ENCODE data around the gene TOR3A. TPM values are rescaled to one million over a fixed set of nuclear protein-coding genes. Genes with fewer than 3 reads are reported as not detected.

Gene TOR3A
- total RNA-seq, 4 donors from 2014 or later, result 38.6 to 55.8 (median 39.1) TPM

DNA sequence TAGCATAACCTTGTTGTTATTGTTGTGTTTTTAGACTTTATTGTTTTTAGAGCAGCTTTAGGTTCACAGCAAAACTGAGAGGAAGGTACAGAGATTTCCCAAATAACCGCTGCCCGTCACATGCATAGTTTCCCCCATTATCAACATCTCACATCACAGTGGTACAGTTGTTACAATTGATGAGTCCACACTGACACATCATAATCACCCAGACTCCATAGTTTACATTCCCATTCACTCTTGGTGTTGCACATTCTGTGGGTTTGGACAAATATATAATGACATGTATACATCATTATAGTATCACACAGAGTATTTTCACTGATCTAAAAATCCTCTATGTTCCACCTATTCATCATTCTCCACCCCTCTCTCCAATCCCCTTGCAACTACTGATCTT, 25.9 kb upstream of the TOR3A start:
- Histone ChIP-seq H3K9me3 (no peaks in the 10 kb centered on the region), H3K27me3 (no peaks in the 10 kb centered on the region), H3K4me1 (peaks cover 0 to 8% (median 3%) of the 10 kb centered on the region in 4 donors), H3K36me3 (peaks cover 0 to 45% (median 22%) of the 10 kb centered on the region in 4 donors), H3K4me3 (no peak overlapping the region), H3K27ac (replicated peaks in 1 of 4) (no peak overlapping the region)
- no peak for TF ChIP-seq POLR2A (IDR thresholded peaks at IDR 0.05; ENCODE audit: low read depth)
- no peak for TF ChIP-seq POLR2AphosphoS5 (IDR thresholded peaks at IDR 0.05)
- no peak for TF ChIP-seq EP300 (IDR thresholded peaks at IDR 0.05)
- TF ChIP-seq, protein P1, sequence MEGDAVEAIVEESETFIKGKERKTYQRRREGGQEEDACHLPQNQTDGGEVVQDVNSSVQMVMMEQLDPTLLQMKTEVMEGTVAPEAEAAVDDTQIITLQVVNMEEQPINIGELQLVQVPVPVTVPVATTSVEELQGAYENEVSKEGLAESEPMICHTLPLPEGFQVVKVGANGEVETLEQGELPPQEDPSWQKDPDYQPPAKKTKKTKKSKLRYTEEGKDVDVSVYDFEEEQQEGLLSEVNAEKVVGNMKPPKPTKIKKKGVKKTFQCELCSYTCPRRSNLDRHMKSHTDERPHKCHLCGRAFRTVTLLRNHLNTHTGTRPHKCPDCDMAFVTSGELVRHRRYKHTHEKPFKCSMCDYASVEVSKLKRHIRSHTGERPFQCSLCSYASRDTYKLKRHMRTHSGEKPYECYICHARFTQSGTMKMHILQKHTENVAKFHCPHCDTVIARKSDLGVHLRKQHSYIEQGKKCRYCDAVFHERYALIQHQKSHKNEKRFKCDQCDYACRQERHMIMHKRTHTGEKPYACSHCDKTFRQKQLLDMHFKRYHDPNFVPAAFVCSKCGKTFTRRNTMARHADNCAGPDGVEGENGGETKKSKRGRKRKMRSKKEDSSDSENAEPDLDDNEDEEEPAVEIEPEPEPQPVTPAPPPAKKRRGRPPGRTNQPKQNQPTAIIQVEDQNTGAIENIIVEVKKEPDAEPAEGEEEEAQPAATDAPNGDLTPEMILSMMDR (IDR thresholded peaks at IDR 0.05), result no peak
- no peak for DNase-seq (ENCODE audit: extremely low spot score)
- WGBS, result 94% methylated on average over 2 of the region's 2 CpGs
- intact Hi-C loops (cut with DNase I), result no loop called here

DNA sequence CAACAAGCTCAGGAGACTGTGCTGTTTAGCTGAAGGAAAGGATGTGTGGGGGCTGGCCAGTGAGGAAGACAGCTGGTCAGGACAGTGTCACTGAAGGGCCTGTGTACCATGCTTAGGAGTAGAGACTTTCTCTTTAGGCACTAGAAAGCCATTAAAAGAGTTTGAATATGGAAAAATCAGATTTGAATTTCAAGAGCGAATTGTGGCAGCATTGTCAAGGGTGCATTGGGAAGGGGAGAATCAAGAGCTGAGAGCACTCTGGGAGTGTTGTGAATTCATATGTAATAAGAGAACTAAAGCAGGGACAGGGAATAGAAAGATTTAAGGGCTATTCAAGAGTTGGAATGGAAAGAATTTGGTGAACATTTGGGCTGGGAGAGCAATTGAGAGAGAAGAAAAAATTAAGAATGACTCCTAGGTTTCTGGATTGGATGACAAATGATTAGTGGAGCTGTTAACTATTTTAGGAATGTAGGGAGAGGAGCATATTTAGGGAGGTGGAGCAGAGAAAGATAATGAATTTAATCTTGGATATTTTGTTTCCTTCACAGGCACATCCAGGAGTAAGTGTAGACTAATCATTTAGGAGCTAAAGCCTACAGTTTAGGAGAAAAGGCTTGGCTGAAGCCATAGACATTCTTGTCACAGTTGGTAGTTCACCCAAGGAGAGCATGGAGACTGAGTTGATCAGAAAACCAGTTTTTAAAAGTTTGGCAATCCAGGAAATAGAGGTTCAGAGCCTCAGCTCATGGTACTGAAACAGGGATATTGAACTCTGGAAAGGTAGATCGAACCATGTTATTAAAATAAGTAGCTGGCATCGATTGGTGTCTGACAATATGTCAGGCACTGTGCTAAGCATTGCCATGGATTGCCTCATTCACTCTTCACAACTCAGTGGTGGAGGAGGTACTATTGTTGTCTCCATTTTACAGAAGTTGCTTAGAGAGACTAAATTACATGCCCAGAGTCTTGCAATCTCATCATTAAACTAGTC, 23.1 kb upstream of the TOR3A start:
- intact Hi-C loops (cut with DNase I), result no loop called here
- no peaks in the 10 kb centered on the region for H3K27me3 ChIP-seq
- peaks cover 0 to 8% (median 3%) of the 10 kb centered on the region in 4 donors for H3K4me1 ChIP-seq
- 98% methylated on average over 3 of the region's 3 CpGs for WGBS
- peaks cover 2 to 44% (median 27%) of the 10 kb centered on the region in 4 donors for H3K36me3 ChIP-seq
- TF ChIP-seq POLR2AphosphoS5 (IDR thresholded peaks at IDR 0.05), result no peak
- TF ChIP-seq, protein P1 (IDR thresholded peaks at IDR 0.05), result no peak
- TF ChIP-seq EP300 (IDR thresholded peaks at IDR 0.05), result no peak
- TF ChIP-seq POLR2A (IDR thresholded peaks at IDR 0.05; ENCODE audit: low read depth), result no peak
- H3K27ac ChIP-seq (replicated peaks in 1 of 4), result no peak overlapping the region
- DNase-seq (ENCODE audit: extremely low spot score), result no peak
- no peaks in the 10 kb centered on the region for H3K9me3 ChIP-seq
- H3K4me3 ChIP-seq, result no peak overlapping the region

DNA sequence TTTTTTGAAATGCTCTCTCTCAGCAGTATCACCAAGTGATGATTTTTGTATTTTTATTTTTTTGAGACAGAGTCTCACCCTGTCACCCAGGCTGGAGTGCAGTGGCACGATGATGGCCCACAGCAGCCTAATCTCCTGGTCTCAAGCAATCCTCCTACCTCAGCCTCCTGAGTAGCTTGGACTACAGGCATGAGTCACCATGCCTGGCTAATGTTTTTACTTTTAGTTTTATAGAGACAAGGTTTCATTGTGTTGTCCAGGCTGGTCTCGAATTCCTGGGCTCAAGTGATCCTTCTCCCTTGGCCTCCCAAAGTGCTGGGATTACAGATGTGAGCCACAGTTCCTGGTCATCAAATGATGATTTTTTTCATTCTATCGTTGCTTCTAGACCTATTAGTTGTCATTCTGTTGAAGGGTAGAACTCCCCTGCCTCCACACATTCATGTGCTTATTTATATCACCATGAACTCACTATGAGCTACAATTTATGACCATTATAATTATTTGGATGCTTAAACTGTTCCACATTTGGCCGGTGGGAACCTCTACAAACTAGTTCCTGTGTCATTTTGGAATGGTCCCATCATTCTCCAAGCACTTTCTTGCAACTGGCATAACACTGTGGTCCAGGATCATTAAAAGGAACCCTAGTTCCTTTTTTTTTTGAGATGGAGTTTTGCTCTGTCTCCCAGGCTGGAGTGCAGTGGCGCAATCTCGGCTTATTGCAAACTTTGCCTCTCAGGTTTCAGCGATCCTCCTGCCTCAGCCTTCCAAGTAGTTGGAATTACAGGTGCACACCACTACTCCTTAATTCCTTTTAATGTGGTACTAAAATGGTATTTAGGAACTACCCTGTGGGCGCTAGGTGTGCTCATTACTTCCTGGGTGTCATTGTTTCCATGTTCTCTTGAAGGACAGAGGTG, 20.2 kb upstream of the TOR3A start:
- Histone ChIP-seq H3K4me3 (no peak overlapping the region), H3K9me3 (no peaks in the 10 kb centered on the region), H3K27ac (replicated peaks in 1 of 4) (no peak overlapping the region), H3K4me1 (peaks cover 0 to 8% (median 3%) of the 10 kb centered on the region in 4 donors), H3K27me3 (no peaks in the 10 kb centered on the region), H3K36me3 (peaks cover 26 to 50% (median 38%) of the 10 kb centered on the region in 4 donors)
- WGBS, result 89% methylated on average over 8 of the region's 8 CpGs
- no peak for DNase-seq (ENCODE audit: extremely low spot score)
- TF ChIP-seq POLR2AphosphoS5 (IDR thresholded peaks at IDR 0.05), result no peak
- TF ChIP-seq, protein P1 (IDR thresholded peaks at IDR 0.05), result no peak
- TF ChIP-seq EP300 (IDR thresholded peaks at IDR 0.05), result no peak
- no peak for TF ChIP-seq POLR2A (IDR thresholded peaks at IDR 0.05; ENCODE audit: low read depth)
- intact Hi-C loops (cut with DNase I), result no loop called here

DNA sequence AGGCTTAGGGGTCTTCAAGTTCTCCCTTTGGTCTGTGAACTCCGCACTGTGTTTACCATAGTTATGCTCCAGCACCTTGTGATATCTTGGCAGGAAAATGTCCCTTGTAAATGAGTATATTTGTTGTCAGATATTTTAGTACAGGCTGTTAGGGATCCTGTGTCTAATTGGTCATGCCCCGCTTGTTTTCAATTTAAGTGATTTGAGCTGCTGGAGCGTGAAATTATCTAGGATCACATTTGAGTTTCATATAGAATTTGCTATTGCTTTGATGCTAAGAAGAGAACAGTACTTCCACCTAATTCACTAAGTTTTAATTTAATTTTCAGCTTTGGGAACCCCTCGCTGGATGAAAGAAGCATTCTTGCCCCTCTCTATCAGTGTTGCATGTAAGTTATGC, 15.4 kb upstream of the TOR3A start:
- Histone ChIP-seq H3K36me3 (peaks cover 40 to 71% (median 54%) of the 10 kb centered on the region in 4 donors), H3K4me1 (no peaks in the 10 kb centered on the region), H3K9me3 (no peaks in the 10 kb centered on the region), H3K27ac (replicated peaks in 1 of 4) (no peak overlapping the region), H3K4me3 (no peak overlapping the region), H3K27me3 (no peaks in the 10 kb centered on the region)
- DNase-seq (ENCODE audit: extremely low spot score), result no peak
- intact Hi-C loops (cut with DNase I), result no loop called here
- TF ChIP-seq EP300 (IDR thresholded peaks at IDR 0.05) (no peak), POLR2A (IDR thresholded peaks at IDR 0.05; ENCODE audit: low read depth) (no peak), POLR2AphosphoS5 (IDR thresholded peaks at IDR 0.05) (no peak)
- TF ChIP-seq, protein P1 (IDR thresholded peaks at IDR 0.05), result no peak
- 98% methylated on average over 4 of the region's 4 CpGs for WGBS

All from esophagus muscularis mucosa (tissue), 4 donors.